Measurements from ENCODE around the gene MAGEA9B.
"Not testable (repeated sequence)": the region's sequence is repeated elsewhere in the genome, so short reads cannot be mapped to it uniquely, and the experiment has no call there.

The MAGEA9B gene

GRCh38 chrX:149570668-149571067 is 16.6 kb downstream of the MAGEA9B start:
- no peak for DNase-seq

- DNase-seq, result no peak
These were observed 17.5 kb downstream of the MAGEA9B start for GRCh38 chrX:149569770-149570169.

- no peak for DNase-seq
These were observed 18.5 kb downstream of the MAGEA9B start for GRCh38 chrX:149568701-149569296.

- no peak for DNase-seq
These were observed 19.4 kb downstream of the MAGEA9B start for GRCh38 chrX:149567621-149568417.

GRCh38 chrX:149563359-149563758 is 23.9 kb downstream of the MAGEA9B start:
- no peak for DNase-seq

GRCh38 chrX:149555251-149555650 is 32.0 kb downstream of the MAGEA9B start:
- not testable (repeated sequence) for DNase-seq

- not testable (repeated sequence) for DNase-seq
These were observed 35.4 kb downstream of the MAGEA9B start for GRCh38 chrX:149551939-149552248.

- not testable (repeated sequence) for DNase-seq
These were observed 35.9 kb downstream of the MAGEA9B start for GRCh38 chrX:149551245-149551938.

- DNase-seq, result not testable (repeated sequence)
These were observed 36.8 kb downstream of the MAGEA9B start for GRCh38 chrX:149550454-149550853.

GRCh38 chrX:149549701-149550100 is 37.6 kb downstream of the MAGEA9B start, which contains the start of gene HSFX3:
Gene HSFX3, minus strand, starts transcription at chrX:149549924. Its CDS starts 72 bp downstream, at chrX:149549852.
- DNase-seq, result not testable (repeated sequence)

GRCh38 chrX:149547782-149548181 is 39.5 kb downstream of the MAGEA9B start:
- DNase-seq, result not testable (repeated sequence)

- not testable (repeated sequence) for DNase-seq
These were observed 40.3 kb downstream of the MAGEA9B start for GRCh38 chrX:149546962-149547361.

GRCh38 chrX:149545545-149546543 is 41.4 kb downstream of the MAGEA9B start:
- not testable (repeated sequence) for DNase-seq

- peak; percentile 50 for DNase-seq
These were observed 45.7 kb downstream of the MAGEA9B start for GRCh38 chrX:149541521-149542047.

GRCh38 chrX:149540621-149541520 is 46.4 kb downstream of the MAGEA9B start, which contains the start of gene EOLA1:
Gene EOLA1, plus strand, starts transcription at chrX:149541012. Its CDS starts 4,619 bp downstream, at chrX:149545631.
- DNase-seq, result peak; percentile 95

GRCh38 chrX:149540131-149540620 is 47.1 kb downstream of the MAGEA9B start:
- peak; percentile 94 for DNase-seq

- peak; percentile 92 for DNase-seq
These were observed 47.8 kb downstream of the MAGEA9B start for GRCh38 chrX:149539283-149540130.

- not testable (repeated sequence) for DNase-seq
These were observed 49.8 kb downstream of the MAGEA9B start for GRCh38 chrX:149537474-149537873.

- DNase-seq, result not testable (repeated sequence)
These were observed 52.2 kb downstream of the MAGEA9B start for GRCh38 chrX:149534926-149535602.
